ENCODE data around the gene DNAJC6. TPM values are rescaled to one million over a fixed set of nuclear protein-coding genes. Genes with fewer than 3 reads are reported as not detected.

The DNAJC6 gene
- 1 to 10 TPM; 3.5 to 5.9 (median 5.2) TPM for total RNA-seq

DNA sequence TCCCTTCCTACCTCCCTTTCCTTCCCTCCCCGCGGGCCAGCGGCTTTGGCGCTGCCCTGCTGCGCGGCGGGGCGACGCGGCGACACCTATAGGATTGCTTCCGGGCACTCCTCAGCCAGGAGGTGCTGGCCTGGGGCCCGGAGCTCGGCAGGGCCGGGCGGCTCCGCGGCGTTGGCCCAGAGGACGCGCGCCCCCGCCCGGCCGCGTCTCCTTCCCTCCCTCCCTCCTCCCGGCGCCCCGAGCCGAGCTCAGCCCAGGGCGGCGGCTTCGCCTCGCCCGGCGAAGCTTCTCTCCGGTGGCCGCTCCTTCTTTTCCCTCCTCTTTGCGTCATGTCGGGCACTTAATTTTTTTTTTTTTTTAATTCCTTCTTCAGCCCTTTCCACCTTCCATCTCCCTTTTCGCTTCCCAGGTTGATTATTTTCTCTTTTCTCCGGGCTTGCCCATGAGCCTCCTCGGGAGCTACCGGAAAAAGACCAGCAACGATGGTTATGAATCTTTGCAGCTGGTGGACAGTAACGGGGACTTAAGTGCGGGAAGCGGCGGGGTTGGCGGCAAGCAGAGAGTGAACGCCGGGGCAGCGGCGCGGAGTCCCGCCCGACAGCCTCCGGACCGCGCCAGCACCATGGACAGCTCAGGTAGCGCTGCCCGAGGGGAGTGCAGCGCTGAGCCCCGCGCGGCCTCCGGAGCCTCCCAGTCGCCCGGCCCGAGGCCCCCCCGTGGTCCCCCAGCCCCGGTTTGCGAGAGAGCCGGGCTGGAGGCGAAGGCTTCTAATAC lies at the start of gene DNAJC6:
Gene DNAJC6 (plus strand): TSS at position 240 of the 774 bp plus-strand sequence. CDS start 203 bp downstream, at position 443.
- H3K4me1 ChIP-seq = peaks cover 11 to 17% (median 15%) of the 10 kb centered on the region in 4 donors
- 1 to 4% methylated on average over 47 to 48 of the region's 75 CpGs for WGBS, 2 donors
- H3K9me3 ChIP-seq = no peaks in the 10 kb centered on the region
- TF ChIP-seq EP300 (IDR thresholded peaks at IDR 0.05) (no peak), POLR2A (IDR thresholded peaks at IDR 0.05) (no peak)
- TF ChIP-seq, protein P1, sequence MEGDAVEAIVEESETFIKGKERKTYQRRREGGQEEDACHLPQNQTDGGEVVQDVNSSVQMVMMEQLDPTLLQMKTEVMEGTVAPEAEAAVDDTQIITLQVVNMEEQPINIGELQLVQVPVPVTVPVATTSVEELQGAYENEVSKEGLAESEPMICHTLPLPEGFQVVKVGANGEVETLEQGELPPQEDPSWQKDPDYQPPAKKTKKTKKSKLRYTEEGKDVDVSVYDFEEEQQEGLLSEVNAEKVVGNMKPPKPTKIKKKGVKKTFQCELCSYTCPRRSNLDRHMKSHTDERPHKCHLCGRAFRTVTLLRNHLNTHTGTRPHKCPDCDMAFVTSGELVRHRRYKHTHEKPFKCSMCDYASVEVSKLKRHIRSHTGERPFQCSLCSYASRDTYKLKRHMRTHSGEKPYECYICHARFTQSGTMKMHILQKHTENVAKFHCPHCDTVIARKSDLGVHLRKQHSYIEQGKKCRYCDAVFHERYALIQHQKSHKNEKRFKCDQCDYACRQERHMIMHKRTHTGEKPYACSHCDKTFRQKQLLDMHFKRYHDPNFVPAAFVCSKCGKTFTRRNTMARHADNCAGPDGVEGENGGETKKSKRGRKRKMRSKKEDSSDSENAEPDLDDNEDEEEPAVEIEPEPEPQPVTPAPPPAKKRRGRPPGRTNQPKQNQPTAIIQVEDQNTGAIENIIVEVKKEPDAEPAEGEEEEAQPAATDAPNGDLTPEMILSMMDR (IDR thresholded peaks at IDR 0.05) = no peak
- peak; percentile 96 to 97 for ATAC-seq (ENCODE audit: low FRiP score in 2 of 2)
- no peak within 1 kb of the TSS for H3K27ac ChIP-seq
- H3K4me3 ChIP-seq = peak within 1 kb of the TSS in 3 of 4 donors; percentile 32 to 52 (median 51)
- H3K36me3 ChIP-seq = no peaks in the 10 kb centered on the region
- peak; percentile 51 to 93 for DNase-seq
- peaks cover 0 to 12% (median 3%) of the 10 kb centered on the region in 4 donors for H3K27me3 ChIP-seq

DNA sequence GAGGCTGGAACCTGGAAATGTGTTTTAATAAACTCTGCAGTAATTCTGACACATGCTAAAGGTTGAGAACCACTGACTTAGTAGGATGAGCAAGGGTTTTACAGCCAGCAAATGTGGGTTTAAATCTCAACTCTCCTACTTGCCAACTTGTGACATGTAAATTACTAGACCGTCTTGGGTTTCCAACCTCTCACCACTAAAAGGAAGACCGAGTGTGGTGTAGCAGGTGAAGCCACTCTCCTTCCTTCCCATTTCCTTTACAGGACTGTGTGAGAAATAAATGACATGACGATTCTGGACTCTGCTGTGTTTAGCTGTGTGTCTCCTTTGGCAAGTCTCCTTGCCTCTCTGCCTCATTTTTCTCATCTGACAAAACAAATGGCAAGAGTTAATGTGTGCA lies 49.5 kb upstream of the DNAJC6 start:
- H3K4me3 ChIP-seq = no peak overlapping the region
- H3K4me1 ChIP-seq = peaks cover 8 to 15% (median 11%) of the 10 kb centered on the region in 4 donors
- DNase-seq (no peak), ATAC-seq (ENCODE audit: low FRiP score in 2 of 2) (no peak)
- 51 to 66% methylated on average over 3 of the region's 3 CpGs for WGBS, 2 donors
- TF ChIP-seq EP300 (IDR thresholded peaks at IDR 0.05) = no peak
- no peak for TF ChIP-seq POLR2AphosphoS5 (IDR thresholded peaks at IDR 0.05)
- TF ChIP-seq, protein P1 (IDR thresholded peaks at IDR 0.05) = no peak
- no peak for TF ChIP-seq POLR2A (IDR thresholded peaks at IDR 0.05)
- H3K36me3 ChIP-seq = no peaks in the 10 kb centered on the region
- no peaks in the 10 kb centered on the region for H3K9me3 ChIP-seq
- H3K27ac ChIP-seq = no peak overlapping the region
- no peaks in the 10 kb centered on the region for H3K27me3 ChIP-seq

DNA sequence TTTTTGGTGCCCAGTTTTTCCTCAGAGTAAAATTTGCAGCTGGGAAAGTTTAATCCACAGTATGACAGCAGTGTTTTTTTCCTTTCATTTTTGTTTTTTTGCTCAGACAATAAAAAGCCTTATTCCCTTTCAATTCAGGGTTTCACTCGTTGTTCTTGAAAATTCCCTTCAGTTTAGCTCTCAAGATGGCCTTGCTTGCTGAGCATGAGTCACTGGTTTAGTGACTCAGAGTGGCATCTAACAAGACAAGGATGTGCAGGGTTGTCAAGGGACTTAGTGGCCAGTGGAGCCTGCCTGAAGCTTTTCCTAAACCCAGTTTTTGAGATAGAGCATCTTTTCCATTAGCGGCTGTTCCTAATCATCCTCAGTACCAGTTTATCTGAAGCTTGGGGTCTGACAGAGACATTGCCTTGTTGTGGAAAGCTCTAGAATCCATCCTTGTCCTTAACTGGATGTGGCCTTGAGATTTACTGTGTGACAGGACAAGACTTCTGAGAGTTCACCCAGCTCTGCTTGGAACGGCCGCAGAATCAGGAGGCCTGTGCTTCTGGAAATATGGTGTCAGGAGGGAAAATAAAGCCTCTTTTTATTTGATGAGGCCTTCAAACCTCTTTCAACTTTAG lies 48.4 kb upstream of the DNAJC6 start:
- no peak for TF ChIP-seq EP300 (IDR thresholded peaks at IDR 0.05)
- TF ChIP-seq POLR2A (IDR thresholded peaks at IDR 0.05) = no peak
- TF ChIP-seq POLR2AphosphoS5 (IDR thresholded peaks at IDR 0.05) = no peak
- TF ChIP-seq, protein P1 (IDR thresholded peaks at IDR 0.05) = no peak
- Histone ChIP-seq H3K4me1 (peaks cover 7 to 18% (median 14%) of the 10 kb centered on the region in 4 donors), H3K27me3 (no peaks in the 10 kb centered on the region), H3K9me3 (no peaks in the 10 kb centered on the region), H3K36me3 (no peaks in the 10 kb centered on the region), H3K4me3 (no peak overlapping the region), H3K27ac (no peak overlapping the region)
- no peak for DNase-seq
- WGBS, 2 donors = 79 to 80% methylated on average over 4 of the region's 4 CpGs
- no peak for ATAC-seq (ENCODE audit: low FRiP score in 2 of 2)

DNA sequence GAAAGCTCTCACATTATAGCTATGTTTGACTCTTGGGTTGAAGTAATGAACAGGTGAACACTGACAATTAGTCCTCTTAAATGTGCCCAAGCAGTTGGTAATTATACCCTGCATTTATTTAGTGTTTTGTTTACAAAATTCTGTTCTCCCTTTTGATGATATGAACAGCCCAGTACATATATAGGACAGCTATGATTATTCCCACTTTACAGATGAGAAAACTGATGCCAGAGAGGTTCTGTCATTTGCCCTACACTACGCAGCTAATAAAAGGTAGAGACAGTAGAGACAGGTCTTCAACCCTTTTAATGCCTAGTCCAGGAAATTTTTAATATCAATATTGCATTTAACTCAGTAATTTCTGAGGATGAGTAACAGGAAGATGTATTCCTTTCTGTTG lies 46.1 kb upstream of the DNAJC6 start:
- TF ChIP-seq POLR2AphosphoS5 (IDR thresholded peaks at IDR 0.05) = no peak
- TF ChIP-seq EP300 (IDR thresholded peaks at IDR 0.05) = no peak
- TF ChIP-seq, protein P1 (IDR thresholded peaks at IDR 0.05) = no peak
- TF ChIP-seq POLR2A (IDR thresholded peaks at IDR 0.05) = no peak
- no peak overlapping the region for H3K4me3 ChIP-seq
- peaks cover 9 to 20% (median 16%) of the 10 kb centered on the region in 4 donors for H3K4me1 ChIP-seq
- DNase-seq = no peak
- no peak overlapping the region for H3K27ac ChIP-seq
- ATAC-seq (ENCODE audit: low FRiP score in 2 of 2) = no peak
- H3K27me3 ChIP-seq = no peaks in the 10 kb centered on the region
- 93 to 100% methylated on average over 1 of the region's 1 CpG for WGBS, 2 donors
- no peaks in the 10 kb centered on the region for H3K9me3 ChIP-seq
- H3K36me3 ChIP-seq = no peaks in the 10 kb centered on the region
